Measurements from ENCODE around the gene CXCR2. TPM values are rescaled to one million over a fixed set of nuclear protein-coding genes. Genes with fewer than 3 reads are reported as not detected.

Gene CXCR2
- total RNA-seq (2014; rRNA removed; shearing (Covaris generic)), result not detected in 2 replicates

GRCh38 chr2:218125626-218126080 lies at the start of gene CXCR2:
Gene CXCR2, plus strand, starts transcription at chr2:218126028. Its CDS starts 8,774 bp downstream, at chr2:218134802.

GRCh38 chr2:218166791-218167190 lies 41.0 kb downstream of the CXCR2 start, which contains the start of gene CXCR1:
Gene CXCR1, minus strand, starts transcription at chr2:218166962. Its CDS starts 1,751 bp downstream, at chr2:218165211.

Other genes with a start within 250 kb of the CXCR2 start
- gene TNS1, start 123.0 kb upstream of the CXCR2 start, total RNA-seq (2014; rRNA removed; shearing (Covaris generic)), result 0.50 and 1.7 TPM in 2 replicates
- not detected in 2 replicates for gene RUFY4, start 56.8 kb upstream of the CXCR2 start, total RNA-seq (2014; rRNA removed; shearing (Covaris generic))
- gene CXCR1, start 40.9 kb downstream of the CXCR2 start, total RNA-seq (2014; rRNA removed; shearing (Covaris generic)), result not detected in 2 replicates
- gene ARPC2, start 91.2 kb downstream of the CXCR2 start, total RNA-seq (2014; rRNA removed; shearing (Covaris generic)), result 161 and 180 TPM in 2 replicates
- gene GPBAR1, start 135.0 kb downstream of the CXCR2 start, total RNA-seq (2014; rRNA removed; shearing (Covaris generic)), result 0.21 TPM in 1 of 2 replicates, not detected in the other
- 225 and 233 TPM in 2 replicates for gene AAMP, start 144.1 kb downstream of the CXCR2 start, total RNA-seq (2014; rRNA removed; shearing (Covaris generic))
- 43.8 and 52.9 TPM in 2 replicates for gene PNKD, start 144.5 kb downstream of the CXCR2 start, total RNA-seq (2014; rRNA removed; shearing (Covaris generic))
- gene TMBIM1, start 166.5 kb downstream of the CXCR2 start, total RNA-seq (2014; rRNA removed; shearing (Covaris generic)), result 30.9 and 33.7 TPM in 2 replicates
- not detected in 2 replicates for gene CATIP, start 230.8 kb downstream of the CXCR2 start, total RNA-seq (2014; rRNA removed; shearing (Covaris generic))